Measurements from ENCODE around the gene ZNF366. TPM values are rescaled to one million over a fixed set of nuclear protein-coding genes. Genes with fewer than 3 reads are reported as not detected.
A peak's percentile ranks its signal among the peaks of the same experiment; 100 is the strongest.

The ZNF366 gene
- polyA plus RNA-seq, 1 donor (not counting 4 experiments of a cell fraction or from before 2014, with no cell fraction given) = not detected

DNA sequence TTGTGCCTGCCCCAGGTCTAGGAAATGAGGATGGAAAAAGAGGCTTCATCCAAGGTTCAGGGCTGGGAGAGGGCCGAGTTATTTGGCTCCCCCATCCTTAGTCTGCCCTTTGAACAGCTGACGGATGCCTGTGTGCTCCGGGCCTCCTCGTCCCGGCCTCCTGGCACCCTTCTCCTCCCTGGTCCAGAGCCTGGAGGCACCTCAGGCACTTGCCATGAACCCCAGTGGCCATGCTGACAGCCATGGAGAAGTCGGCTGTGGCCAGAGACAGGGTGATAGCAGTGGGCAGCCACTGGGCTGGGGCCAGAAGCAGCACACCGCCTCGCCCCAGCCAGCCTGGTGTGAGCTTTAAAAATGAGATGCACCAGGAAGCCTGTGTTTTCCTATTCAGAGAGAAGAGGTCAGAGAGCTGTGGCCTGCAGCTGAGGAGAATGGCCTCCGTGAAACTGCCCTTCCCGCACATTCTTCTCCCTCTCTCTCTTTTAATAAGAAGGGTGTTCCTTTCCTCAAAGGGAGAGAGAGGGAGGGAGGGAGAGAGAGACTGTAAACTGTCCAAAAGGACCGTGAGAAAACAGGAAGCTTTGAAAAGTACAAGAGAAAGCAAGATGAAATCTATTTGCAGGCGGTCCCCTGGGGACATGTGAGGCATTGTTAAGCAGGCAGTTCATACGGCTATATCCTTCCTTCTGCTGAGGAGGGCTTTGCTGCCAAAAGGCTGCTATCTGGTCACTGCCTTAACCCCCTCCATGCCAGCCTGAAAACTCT, 55.3 kb downstream of the ZNF366 start:
- no peak for FAIRE-seq
- Histone ChIP-seq H3K27ac (ENCODE audit: control insufficient read depth, insufficient read depth, low read length) (no peak overlapping the region), H3K9ac (ENCODE audit: control insufficient read depth, extremely low read depth, insufficient read depth, low read length) (no peak overlapping the region), H4K20me1 (ENCODE audit: control insufficient read depth, extremely low read depth, insufficient read depth, low read length) (no peaks in the 10 kb centered on the region), H3K9me1 (ENCODE audit: control insufficient read depth, extremely low read depth, insufficient read depth, low read length) (no peaks in the 10 kb centered on the region), H3K4me3 (ENCODE audit: control insufficient read depth in 2 of 3, extremely low read depth in 1 of 3, insufficient read depth in 2 of 3, low read depth in 1 of 3, low read length in 3 of 3) (no peak overlapping the region), H3K4me2 (ENCODE audit: control insufficient read depth, extremely low read depth, insufficient read depth, low read depth, low read length) (no peak overlapping the region), H3K79me2 (ENCODE audit: control insufficient read depth, insufficient read depth, low read length) (no peaks in the 10 kb centered on the region), H3K4me1 (ENCODE audit: control insufficient read depth, extremely low read depth, insufficient read depth, low read length) (peaks cover 12% of the 10 kb centered on the region), H2AFZ (ENCODE audit: control insufficient read depth, low read length) (peak overlapping the region; percentile 78), H3K36me3 (ENCODE audit: control insufficient read depth in 2 of 2, extremely low read depth in 1 of 2, insufficient read depth in 2 of 2, low read length in 2 of 2) (no peaks in the 10 kb centered on the region), H3K9me3 (ENCODE audit: control insufficient read depth, low read depth, low read length) (no peaks in the 10 kb centered on the region), H3K27me3 (ENCODE audit: control insufficient read depth, extremely low read depth, insufficient read depth, low read length) (no peaks in the 10 kb centered on the region)
- dilution Hi-C loops (cut with MboI; ENCODE audit: extremely low pct_ligation_motif_present, low sequenced_read_pairs) = no loop called here
- no peak for DNase-seq (ENCODE audit: low read depth, low spot score)
- no peak for TF ChIP-seq EZH2 (IDR thresholded peaks at IDR 0.05; ENCODE audit: low read length)
- no peak for TF ChIP-seq CTCF (optimal IDR thresholded peaks at IDR 0.05 in 1 of 3, IDR thresholded peaks at IDR 0.05 in 1 of 3, conservative IDR thresholded peaks at IDR 0.05 in 1 of 3; ENCODE audit: extremely low read depth in 1 of 3, insufficient read depth in 2 of 3, low read length in 3 of 3)

DNA sequence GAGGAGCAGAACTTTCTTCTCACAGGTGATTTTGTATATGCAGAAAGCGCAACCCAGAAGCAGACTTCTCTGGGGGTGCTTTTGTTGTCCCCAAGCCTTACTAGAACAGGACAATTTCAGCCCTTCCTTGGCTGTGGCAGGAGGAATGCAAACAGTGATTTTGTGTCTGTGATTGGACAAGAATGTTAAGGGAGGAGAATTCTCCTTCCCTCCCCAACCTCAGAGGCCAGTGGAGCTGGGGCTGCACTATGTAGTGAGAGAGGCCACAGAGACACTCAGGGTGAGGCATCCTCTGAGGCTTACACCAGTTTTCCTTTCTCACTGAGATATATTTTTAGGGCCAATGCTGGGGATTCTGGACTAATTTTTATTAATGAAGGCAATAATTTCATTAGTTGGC, 58.8 kb downstream of the ZNF366 start:
- Histone ChIP-seq H3K36me3 (ENCODE audit: control insufficient read depth in 2 of 2, extremely low read depth in 1 of 2, insufficient read depth in 2 of 2, low read length in 2 of 2) (no peaks in the 10 kb centered on the region), H3K79me2 (ENCODE audit: control insufficient read depth, insufficient read depth, low read length) (no peaks in the 10 kb centered on the region), H4K20me1 (ENCODE audit: control insufficient read depth, extremely low read depth, insufficient read depth, low read length) (no peaks in the 10 kb centered on the region), H3K27me3 (ENCODE audit: control insufficient read depth, extremely low read depth, insufficient read depth, low read length) (no peaks in the 10 kb centered on the region), H3K9me1 (ENCODE audit: control insufficient read depth, extremely low read depth, insufficient read depth, low read length) (no peaks in the 10 kb centered on the region), H3K4me3 (ENCODE audit: control insufficient read depth in 2 of 3, extremely low read depth in 1 of 3, insufficient read depth in 2 of 3, low read depth in 1 of 3, low read length in 3 of 3) (no peak overlapping the region), H3K9me3 (ENCODE audit: control insufficient read depth, low read depth, low read length) (no peaks in the 10 kb centered on the region), H3K9ac (ENCODE audit: control insufficient read depth, extremely low read depth, insufficient read depth, low read length) (no peak overlapping the region), H3K27ac (ENCODE audit: control insufficient read depth, insufficient read depth, low read length) (no peak overlapping the region), H3K4me1 (ENCODE audit: control insufficient read depth, extremely low read depth, insufficient read depth, low read length) (peaks cover 12% of the 10 kb centered on the region), H3K4me2 (ENCODE audit: control insufficient read depth, extremely low read depth, insufficient read depth, low read depth, low read length) (no peak overlapping the region), H2AFZ (ENCODE audit: control insufficient read depth, low read length) (no peak overlapping the region)
- TF ChIP-seq CTCF (optimal IDR thresholded peaks at IDR 0.05 in 1 of 3, IDR thresholded peaks at IDR 0.05 in 1 of 3, conservative IDR thresholded peaks at IDR 0.05 in 1 of 3; ENCODE audit: extremely low read depth in 1 of 3, insufficient read depth in 2 of 3, low read length in 3 of 3) (no peak), EZH2 (IDR thresholded peaks at IDR 0.05; ENCODE audit: low read length) (no peak)
- DNase-seq (ENCODE audit: low read depth, low spot score) = no peak
- dilution Hi-C loops (cut with MboI; ENCODE audit: extremely low pct_ligation_motif_present, low sequenced_read_pairs) = no loop called here
- no peak for FAIRE-seq

Measured in keratinocyte (primary cell).